ENCODE measurements around the gene MDP1.
A peak's percentile ranks its signal among the peaks of the same experiment; 100 is the strongest.
"Not testable (repeated sequence)": the region's sequence is repeated elsewhere in the genome, so short reads cannot be mapped to it uniquely, and the experiment has no call there.

Gene MDP1

GRCh38 chr14:24231263-24232120, 15.6 kb upstream of the MDP1 start:
- DNase-seq (ENCODE audit: low read depth) = no peak

- no peak for DNase-seq (ENCODE audit: low read depth)
Measured at GRCh38 chr14:24228902-24229301, 13.0 kb upstream of the MDP1 start.

- no peak for DNase-seq (ENCODE audit: low read depth)
Measured at GRCh38 chr14:24226473-24226872, 10.6 kb upstream of the MDP1 start.

GRCh38 chr14:24224618-24225071, 8.8 kb upstream of the MDP1 start:
- peak; percentile 79 for DNase-seq (ENCODE audit: low read depth)

GRCh38 chr14:24222987-24223386, 7.1 kb upstream of the MDP1 start:
- DNase-seq (ENCODE audit: low read depth) = not testable (repeated sequence)

DNA sequence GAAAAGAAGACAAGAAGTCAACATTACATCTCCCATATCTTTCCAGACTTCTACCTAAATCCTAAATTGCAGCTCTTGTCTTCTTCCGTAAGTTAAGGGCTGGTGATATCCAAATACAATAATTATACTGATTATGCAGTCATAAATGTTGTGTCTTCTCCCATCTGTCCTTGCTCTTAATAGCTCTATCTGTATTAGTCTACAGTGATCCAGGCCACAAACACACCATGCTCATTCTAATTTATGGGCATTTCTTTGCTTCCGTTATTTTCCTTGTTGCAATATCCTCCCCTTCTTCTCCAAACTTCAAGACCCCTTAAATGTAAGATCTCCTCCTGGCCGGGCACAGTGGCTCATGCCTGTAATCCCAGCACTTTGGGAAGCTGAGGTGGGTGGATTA, 3.7 kb upstream of the MDP1 start:
- no peak for DNase-seq (ENCODE audit: low read depth)

GRCh38 chr14:24219080-24219479, 3.2 kb upstream of the MDP1 start:
- DNase-seq (ENCODE audit: low read depth) = no peak

DNA sequence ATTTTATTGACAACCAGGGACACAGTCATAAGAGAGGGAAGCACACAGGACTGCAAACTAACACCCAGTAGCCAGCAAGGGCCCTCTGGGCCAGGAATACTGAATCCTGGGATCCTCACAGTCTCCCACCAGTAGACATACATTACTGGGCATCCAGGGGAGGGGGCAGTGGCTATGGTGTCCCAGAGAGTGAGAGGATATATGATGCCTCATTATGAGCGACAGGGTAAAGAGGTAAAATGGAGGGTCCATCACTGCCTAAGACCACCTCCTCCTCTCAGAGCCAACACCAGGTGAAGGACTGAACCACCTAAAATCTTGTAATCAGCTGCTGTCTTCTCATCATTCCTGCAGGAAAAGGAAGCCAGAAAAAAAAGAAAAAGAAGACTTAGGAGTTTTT, 1.0 kb upstream of the MDP1 start:
- not testable (repeated sequence) for DNase-seq (ENCODE audit: low read depth)

DNA sequence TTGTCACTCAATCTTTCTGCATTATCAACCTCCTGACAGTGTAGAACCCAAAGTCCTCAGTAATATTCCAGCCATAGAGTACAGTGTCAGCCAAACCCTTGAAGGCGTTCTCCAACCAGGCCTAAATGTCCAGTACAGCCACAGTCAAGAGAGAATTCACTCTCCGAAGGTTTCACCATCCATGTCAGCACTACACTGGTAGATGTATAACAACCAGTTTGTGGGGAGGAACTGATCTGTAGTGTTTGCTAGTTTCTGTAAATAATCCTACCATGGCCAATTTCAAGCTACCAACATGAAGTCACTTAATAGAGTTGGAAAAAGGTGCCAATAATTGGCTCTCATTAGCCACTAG, 456 bp upstream of the MDP1 start:
- DNase-seq (ENCODE audit: low read depth) = no peak

GRCh38 chr14:24213866-24214662, 1.8 kb downstream of the MDP1 start:
- DNase-seq (ENCODE audit: low read depth) = no peak

- peak; percentile 85 for DNase-seq (ENCODE audit: low read depth)
Measured at GRCh38 chr14:24212924-24213865, 2.7 kb downstream of the MDP1 start, which contains the start of gene CHMP4A. TSS of gene CHMP4A (minus strand) at chr14:24213488. CDS start at chr14:24213439, 49 bp downstream.

GRCh38 chr14:24211311-24211710, 4.6 kb downstream of the MDP1 start:
- DNase-seq (ENCODE audit: low read depth) = no peak

GRCh38 chr14:24207625-24208024, 8.2 kb downstream of the MDP1 start:
- DNase-seq (ENCODE audit: low read depth) = no peak

- no peak for DNase-seq (ENCODE audit: low read depth)
Measured at GRCh38 chr14:24207104-24207551, 8.7 kb downstream of the MDP1 start.

DNA sequence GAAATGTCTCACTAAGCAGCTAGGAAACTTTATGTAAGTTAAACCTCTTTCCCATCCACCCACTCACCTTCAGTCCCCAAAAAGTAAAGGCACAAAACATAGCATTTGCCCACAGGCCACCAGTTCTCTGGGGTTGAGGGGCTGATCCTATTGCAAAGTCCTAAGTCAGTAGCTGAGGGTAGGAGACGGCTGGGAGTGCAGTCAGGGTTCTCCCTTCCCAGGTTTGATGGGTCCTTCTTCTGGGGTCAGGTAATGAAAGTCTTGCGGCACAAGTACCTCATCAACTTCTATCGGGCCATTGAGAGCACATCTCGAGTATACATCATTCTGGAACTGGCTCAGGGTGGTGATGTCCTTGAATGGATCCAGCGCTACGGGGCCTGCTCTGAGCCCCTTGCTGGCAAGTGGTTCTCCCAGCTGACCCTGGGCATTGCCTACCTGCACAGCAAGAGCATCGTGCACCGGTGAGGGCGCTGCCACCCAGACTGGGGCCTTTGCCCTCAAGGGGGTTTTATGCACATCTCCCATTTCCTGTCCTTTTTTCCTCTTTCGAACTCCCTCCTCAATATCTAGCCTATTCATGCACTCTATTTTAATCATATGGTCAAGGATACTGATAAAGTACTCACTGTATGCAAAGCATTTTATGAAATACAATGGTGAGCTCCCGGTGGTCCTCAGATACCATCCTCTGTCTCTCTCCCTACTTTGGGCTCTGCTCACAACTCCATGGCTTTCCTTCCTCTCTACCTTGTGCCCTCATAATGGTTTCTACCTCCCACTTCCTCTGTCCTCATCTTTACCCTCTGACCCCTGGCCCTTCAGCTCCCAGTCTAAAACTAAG, 9.4 kb downstream of the MDP1 start:
- no peak for DNase-seq (ENCODE audit: low read depth)

- no peak for DNase-seq (ENCODE audit: low read depth)
Measured at GRCh38 chr14:24204163-24205146, 11.4 kb downstream of the MDP1 start.

DNA sequence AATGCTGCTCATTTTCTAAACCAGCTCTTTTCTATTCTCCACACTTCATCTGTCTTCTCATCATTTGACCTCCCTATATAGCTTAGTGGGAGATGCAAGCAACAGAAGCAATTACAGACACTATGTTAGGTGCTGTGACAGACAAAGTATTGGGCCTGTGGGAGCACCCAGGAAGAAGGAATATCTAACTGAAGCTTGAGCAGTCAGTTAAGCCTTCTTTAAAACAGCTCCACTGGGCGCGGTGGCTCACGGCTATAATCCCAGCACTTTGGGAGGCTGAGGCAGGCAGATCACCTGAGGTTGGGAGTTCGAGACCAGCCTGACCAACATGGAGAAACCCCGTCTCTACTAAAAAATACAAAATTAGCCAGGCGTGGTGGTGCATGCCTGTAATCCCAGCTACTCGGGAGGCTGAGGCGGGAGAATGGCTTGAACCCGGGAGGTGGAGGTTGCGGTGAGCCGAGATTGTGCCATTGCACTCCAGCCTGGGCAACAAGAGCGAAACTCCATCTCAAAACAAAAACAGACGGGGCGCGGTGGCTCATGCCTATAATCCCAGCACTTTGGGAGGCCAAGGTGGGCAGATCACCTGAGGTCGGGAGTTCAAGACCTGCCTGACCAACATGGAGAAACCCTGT, 12.5 kb downstream of the MDP1 start:
- DNase-seq (ENCODE audit: low read depth) = not testable (repeated sequence)

DNA sequence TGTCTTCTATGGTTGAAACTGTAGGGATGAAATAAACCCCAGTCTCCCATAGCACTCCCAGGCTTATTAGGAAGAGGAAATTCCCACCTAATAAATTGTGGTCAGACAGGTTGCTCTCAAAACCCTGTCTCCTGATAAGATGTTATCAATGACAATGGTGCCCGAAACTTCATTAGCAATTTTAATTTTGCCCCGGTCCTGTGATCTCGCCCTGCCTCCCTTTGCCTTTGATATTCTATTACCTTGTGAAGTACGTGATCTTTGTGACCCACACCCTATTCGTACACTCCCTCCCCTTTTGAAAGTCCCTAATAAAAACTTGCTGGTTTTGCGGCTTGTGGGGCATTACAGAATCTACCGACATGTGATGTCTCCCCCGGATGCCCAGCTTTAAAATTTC, 13.3 kb downstream of the MDP1 start:
- not testable (repeated sequence) for DNase-seq (ENCODE audit: low read depth)

All from HS-5 (cell line).